Activated CD4-positive, alpha-beta T cell treated with anti-CD3 and anti-CD28 coated beads for 48 hours (primary cell): ENCODE data around the gene CAMTA1.
"Not testable (repeated sequence)": the region's sequence is repeated elsewhere in the genome, so short reads cannot be mapped to it uniquely, and the experiment has no call there.

Experiments
- DNase-seq: peaks from one replicate; pipeline ENCODE4 v3.0.0-alpha.2; 2020

Gene CAMTA1

GRCh38 chr1:7366286-7366954 lies 581.2 kb downstream of the CAMTA1 start:
- no peak for DNase-seq

DNA sequence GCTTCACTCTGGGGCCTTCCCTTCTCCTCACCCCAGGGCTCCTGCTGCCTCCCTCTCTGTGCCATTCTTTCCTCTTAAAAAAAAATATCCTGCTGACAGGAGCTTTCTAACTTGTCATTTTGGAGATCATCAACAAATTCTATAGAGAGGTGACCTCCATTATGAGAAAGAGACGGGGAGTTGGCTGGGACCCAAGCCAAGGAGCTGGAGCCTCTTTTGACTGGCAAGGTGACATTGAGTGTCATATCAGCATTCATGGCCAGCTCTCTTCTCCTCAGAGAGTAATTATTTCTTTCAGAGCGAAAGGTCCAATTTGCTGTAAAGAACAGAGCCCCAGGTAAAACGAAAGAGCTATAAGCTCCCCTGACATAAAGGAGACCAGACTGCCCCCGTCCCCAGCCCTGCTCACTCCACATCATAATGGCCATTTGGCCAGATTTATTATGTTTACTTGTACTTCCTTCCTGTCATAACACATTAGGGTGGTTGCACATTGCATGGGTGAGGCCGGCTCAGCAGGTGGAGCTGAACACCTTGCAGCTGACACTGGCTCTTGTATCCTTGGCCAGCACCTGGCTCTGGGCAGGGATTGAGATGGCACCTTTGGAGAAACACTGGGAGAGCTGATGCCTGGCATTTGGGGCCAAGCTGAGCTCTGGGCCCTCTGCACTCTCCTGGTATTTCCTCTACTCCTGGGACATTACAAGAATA lies 581.9 kb downstream of the CAMTA1 start:
- no peak for DNase-seq

- DNase-seq = no peak
Measured at GRCh38 chr1:7369866-7370265, 584.6 kb downstream of the CAMTA1 start.

- DNase-seq = no peak
Measured at GRCh38 chr1:7371926-7372325, 586.7 kb downstream of the CAMTA1 start.

- no peak for DNase-seq
Measured at GRCh38 chr1:7372477-7373120, 587.3 kb downstream of the CAMTA1 start.

DNA sequence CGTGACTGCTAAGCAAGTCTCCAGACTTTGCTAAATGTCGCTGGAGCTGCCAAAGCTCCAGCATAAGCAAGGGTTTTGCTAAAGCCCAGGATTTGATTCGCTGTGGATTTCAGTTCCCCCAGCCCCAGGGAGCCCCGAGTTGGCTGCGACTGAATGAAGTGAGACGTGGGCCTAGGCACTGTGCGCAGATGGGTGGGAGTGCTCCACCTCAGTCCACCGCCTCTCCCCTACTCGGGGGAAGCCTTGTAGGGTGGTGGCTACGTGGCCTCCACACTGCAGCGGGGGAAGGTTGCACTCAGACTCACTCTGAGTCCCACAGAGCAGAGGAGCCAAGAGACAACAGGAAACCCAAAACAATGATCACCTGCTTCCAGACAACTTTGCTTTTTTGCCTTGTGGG lies 588.0 kb downstream of the CAMTA1 start:
- DNase-seq = no peak

DNA sequence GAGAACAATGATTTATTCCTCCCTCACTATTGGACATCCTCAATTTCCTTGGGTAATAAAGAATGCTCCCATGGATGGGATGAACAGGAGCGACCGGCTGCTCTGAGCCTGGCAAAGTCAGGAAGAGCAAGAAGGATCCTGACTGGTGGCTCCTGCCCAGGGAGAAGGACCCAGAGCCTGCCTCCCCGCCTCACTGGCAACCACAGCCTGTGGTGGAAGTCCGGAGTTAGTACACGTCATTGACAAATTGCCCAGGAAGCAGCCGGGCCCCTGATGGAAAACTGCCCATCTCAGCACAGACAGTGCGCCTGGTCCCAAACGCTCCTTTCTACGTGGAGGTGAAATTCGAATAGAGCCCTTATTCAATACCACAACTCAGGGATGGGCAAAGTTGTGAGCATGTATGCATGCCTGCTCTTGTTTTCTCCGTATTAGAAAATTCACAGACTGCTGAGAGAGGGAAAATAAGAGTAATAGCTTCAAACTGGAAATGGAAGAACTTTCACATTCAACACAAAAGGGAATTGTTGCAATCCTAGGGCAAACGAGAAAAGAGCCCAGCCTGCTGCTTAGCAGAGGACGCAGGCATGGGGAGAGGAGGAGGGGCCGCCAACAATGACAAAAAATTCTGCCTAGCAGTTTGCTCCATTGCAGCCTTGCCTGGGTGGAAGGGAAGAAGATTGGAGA lies 588.8 kb downstream of the CAMTA1 start:
- DNase-seq = no peak

DNA sequence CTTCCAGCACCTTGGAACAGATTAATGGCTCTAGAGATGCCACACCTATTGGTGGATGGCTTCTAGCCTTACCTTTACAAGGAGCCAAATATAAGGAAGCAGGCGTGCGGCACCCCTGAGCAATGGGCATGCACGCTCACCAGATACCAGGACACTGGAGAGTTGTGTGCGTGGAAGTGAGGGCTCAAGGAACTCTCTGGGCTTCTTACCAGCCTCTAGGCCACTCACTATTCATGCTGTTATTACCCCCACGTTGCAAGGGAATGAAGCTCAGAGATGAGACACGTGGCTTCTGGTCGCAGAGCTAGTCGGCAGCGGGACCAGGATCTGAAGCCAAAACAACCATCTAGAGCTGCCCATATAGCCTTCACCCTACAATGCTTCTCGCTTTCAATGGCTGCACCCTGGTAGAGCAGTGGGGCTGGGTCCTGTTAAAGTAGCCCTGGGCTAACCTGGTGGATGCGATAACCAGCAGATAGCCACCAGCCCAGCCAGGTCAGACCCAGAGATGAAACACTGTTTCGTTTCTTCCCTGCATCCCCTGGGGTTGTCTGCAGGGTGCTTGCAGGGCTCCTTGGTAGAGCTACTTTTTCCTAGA lies 589.4 kb downstream of the CAMTA1 start:
- no peak for DNase-seq

DNA sequence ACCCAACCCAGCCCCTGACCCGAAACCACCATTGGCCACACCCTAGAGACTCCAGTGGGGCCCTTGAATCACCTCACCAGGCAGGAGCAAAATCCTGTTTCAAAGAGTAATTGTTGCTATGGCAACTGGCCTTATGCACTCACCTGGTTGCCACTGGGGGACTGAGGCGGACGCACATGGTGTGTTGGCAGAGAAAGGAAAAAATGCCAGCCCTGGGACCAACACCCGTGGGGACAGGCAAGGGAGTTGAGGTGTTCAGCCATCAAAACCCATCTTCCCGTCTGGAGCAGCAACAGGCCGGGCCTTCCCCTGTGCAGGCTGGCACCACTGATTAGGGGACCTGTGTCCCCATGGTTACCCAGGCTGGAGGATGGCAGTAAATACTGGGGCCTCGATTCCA lies 590.1 kb downstream of the CAMTA1 start:
- DNase-seq = no peak

DNA sequence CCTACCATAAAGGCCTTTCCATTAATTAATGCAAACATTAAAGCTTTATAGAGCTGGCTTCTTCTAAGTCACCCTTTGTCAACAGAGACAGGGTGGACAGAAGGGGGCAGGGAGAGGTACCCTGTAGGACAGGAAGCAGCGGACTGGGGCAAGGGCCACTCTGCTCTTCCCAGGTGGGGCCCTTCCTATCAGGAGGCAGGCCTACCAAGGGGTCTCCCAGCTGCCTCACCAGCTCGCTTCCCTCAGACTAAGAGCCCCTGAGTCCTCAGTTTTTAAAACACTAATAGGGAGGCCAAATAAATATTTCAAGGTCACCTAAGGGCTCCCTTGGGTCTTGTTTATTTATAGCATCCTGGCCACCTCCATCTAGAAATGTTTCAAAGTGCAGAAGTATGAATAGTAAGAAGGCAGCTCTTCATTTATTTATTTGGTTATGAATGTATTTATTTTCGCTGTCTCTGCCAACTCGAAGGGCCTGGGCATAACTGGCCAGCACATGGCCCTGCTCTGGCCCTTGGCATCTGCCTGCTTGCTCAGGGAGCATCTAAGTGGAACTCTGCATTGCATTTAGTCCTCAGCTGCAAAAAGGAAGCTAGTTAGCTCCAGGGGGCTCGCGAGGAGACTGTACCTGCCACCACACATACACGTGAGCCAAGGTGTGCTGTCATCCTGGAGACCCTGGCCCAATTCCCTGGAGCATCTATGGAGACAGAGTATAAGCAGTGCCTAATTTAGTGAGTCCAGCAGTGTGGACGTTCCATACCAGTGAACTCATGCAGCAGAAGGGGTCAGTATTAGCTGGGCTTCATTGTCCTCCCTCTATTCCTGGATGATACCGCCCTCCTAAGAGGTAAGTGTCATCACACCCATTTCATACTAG lies 590.8 kb downstream of the CAMTA1 start:
- DNase-seq = no peak

DNA sequence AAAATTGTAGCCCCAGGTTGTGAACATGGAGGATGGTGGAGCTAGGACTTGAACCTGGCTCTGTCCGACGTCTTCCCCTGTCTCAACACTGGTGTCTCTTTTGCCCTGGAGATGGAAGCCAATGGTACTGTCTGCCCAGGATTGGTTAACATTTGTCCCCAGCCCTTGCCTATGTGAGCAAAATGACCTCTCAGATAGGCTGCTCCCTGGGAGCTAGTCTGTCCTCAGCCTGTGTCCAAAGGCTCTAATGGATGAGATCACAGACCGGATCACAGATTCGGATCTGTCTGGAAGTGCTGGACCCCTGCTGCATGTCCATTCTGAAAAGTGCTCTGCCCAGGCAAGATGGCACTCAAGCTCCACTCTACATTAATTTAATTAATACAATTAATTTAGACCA lies 591.4 kb downstream of the CAMTA1 start:
- DNase-seq = no peak

DNA sequence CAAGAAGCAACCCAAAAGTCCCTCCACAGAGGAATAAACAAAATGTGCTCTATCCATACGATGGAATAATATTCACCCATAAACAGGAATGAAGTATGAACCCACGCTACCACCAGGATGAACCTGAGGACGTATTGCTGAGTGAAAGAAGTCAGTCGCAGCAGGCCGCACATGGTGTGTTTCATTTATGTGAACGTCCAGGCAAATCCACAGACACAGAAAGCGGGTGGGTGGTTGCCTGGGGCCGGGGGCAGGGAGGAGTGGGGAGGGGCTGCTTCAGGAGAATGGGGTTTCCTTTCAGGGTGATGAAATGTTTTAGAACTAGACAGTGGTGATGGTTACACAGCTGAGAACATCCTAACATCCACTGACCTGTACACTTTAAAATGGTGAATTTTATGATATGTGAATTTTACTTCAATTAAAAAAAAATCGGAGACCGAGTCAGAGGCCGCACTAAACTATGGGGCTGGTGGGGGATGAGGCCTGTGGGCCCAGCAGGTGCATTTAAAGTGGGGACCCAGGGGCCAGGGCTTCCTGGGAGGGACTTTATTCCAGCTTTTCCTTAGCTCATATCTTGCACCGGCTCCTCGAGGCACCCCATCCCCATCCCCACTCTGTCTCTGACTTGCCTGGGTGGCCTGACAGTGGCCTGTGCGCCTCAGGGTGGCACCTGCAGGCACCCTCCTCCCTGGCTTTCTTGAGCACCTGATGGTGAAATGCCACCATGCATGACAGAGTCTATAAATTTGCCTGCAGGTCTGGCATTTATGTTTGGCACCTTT lies 593.3 kb downstream of the CAMTA1 start:
- DNase-seq = no peak

DNA sequence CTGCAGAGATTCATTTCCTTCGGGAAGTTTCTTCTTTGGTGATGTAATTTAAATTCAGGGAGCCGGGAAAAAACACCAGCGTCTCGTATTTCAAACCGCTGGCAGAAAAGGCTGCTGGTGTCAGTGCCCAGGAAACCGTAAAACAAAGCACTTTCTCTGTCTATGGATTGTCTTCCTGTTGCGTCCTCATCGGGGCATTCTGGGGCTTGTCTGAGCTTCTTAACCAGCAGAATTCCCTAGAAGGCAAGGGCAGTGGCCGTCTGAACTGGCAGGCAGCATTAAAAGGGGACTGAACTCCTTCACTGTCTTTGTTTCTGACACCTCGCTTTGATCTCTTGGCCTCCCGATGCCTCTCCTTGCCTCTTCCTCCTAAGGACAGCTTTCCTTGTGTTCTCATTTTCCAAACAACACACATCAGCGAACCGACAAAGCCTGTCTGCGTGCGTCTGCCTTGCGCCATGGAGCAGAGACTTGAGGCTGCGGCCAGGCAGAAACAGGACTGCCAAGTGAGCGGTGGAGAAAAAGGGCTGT lies 594.3 kb downstream of the CAMTA1 start:
- DNase-seq = no peak

DNA sequence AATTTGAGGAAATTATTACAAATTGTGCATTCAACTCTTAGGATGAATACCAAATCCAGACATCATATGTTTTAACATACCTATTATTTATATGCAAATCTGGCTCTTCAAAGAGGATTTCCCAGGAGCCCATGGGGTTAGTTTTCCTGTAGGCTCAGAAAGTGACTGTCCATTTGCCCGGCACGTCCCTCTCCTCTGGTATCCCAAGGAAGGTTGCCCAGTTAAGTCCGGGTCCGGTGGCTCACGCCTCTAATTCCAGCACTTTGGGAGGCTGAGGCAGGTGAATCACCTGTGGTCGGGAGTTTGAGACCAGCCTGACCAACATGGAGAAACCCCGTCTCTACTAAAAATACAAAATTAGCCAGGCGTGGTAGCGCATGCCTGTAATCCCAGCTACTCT lies 594.8 kb downstream of the CAMTA1 start:
- DNase-seq = not testable (repeated sequence)

DNA sequence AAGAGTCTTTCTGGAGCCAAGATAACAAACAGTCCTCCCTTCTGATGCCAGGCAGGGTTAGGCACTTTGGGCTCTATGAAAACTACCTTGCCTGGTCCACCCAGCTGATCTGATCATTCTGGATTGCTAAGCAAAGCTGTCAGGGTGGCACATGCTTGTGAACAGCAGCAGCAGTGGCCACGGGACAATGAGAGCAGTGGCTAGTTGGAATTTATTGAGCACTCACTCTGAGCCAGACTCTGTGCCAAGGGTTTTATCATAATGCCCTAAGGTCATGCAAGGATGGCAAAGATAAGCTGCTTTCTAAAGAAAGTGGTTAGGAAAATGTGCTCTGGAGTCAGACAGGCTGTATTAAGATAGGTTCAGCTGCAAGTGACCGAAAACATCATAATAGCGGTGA lies 595.5 kb downstream of the CAMTA1 start:
- no peak for DNase-seq

GRCh38 chr1:7381729-7382128 lies 596.5 kb downstream of the CAMTA1 start:
- DNase-seq = not testable (repeated sequence)

- DNase-seq = no peak
Measured at GRCh38 chr1:7382971-7383370, 597.7 kb downstream of the CAMTA1 start.

GRCh38 chr1:7383671-7384520 lies 598.6 kb downstream of the CAMTA1 start:
- DNase-seq = no peak

GRCh38 chr1:7384679-7385078 lies 599.4 kb downstream of the CAMTA1 start:
- DNase-seq = no peak
